Subcutaneous abdominal adipose tissue (tissue), 5 donors: ENCODE results near the gene BAX.

Experiments
- H3K27ac ChIP-seq: one replicate; pipeline ENCODE4 v1.7.0; 2013; ENCODE audit warnings: low read depth, mild to moderate bottlenecking, inconsistent platforms, low read length, moderate library complexity
- H3K27me3 ChIP-seq, 5 donors: one replicate each; pipeline ENCODE4 v1.7.0; 2013; ENCODE audit warnings: low read length in 5 of 5, inconsistent platforms in 1 of 5; ENCODE audit not compliant: control insufficient read depth in 5 of 5, insufficient read depth in 4 of 5
- H3K36me3 ChIP-seq, 5 donors: one replicate each; pipeline ENCODE4 v1.7.0; 2013; ENCODE audit warnings: low read length in 5 of 5; ENCODE audit not compliant: control insufficient read depth in 5 of 5, insufficient read depth in 5 of 5
- H3K4me1 ChIP-seq, 5 donors: one replicate each; pipeline ENCODE4 v1.7.0; 2013; ENCODE audit warnings: low read length in 5 of 5, mild to moderate bottlenecking in 3 of 5, moderate library complexity in 1 of 5; ENCODE audit not compliant: control insufficient read depth in 5 of 5, insufficient read depth in 5 of 5
- H3K4me3 ChIP-seq, 5 donors: one replicate each; pipeline ENCODE4 v1.7.0; 2013; ENCODE audit warnings: low read length in 5 of 5, low read depth in 1 of 5
- H3K9ac ChIP-seq, 5 donors: one replicate each; pipeline ENCODE4 v1.7.0; 2013; ENCODE audit warnings: low read length in 5 of 5, mild to moderate bottlenecking in 4 of 5, moderate library complexity in 3 of 5
- H3K9me3 ChIP-seq, 5 donors: one replicate each; pipeline ENCODE4 v1.7.0; 2013; ENCODE audit warnings: low read length in 5 of 5; ENCODE audit not compliant: control insufficient read depth in 5 of 5
- donor health status: healthy.
- donor health status: healthy.
- donor health status: healthy.
- donor health status: healthy.
- donor health status: healthy.

The BAX gene

GRCh38 chr19:49009828-49010227 lies 55.2 kb downstream of the BAX start:
- Histone ChIP-seq H3K4me3 (no peak overlapping the region), H3K9me3 (no peaks in the 10 kb centered on the region), H3K27ac (no peak overlapping the region), H3K4me1 (no peaks in the 10 kb centered on the region), H3K27me3 (no peaks in the 10 kb centered on the region), H3K36me3 (peaks cover 3 to 82% (median 72%) of the 10 kb centered on the region in 5 donors), H3K9ac (no peak overlapping the region)

GRCh38 chr19:49010453-49010852 lies 55.8 kb downstream of the BAX start:
- Histone ChIP-seq H3K36me3 (peaks cover 3 to 82% (median 72%) of the 10 kb centered on the region in 5 donors), H3K9ac (no peak overlapping the region), H3K27me3 (no peaks in the 10 kb centered on the region), H3K9me3 (no peaks in the 10 kb centered on the region), H3K4me3 (no peak overlapping the region), H3K27ac (no peak overlapping the region), H3K4me1 (no peaks in the 10 kb centered on the region)

DNA sequence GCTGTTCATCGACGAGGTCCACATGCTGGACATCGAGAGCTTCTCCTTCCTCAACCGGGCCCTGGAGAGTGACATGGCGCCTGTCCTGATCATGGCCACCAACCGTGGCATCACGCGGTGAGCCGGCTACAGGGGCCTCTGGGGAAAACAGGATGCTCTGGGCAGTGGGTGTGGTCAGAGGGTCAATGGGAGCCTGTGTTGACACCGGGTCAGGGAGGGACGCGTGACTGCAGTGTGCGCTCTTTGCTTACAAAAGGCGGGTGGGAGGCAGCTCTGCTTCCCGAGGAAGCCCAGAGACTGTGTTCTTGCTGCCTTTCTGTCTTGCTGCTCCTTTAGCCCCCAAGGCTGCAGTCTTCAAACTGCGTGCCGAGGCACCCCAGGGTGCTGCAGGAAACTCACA lies 56.5 kb downstream of the BAX start:
- Histone ChIP-seq H3K4me1 (no peaks in the 10 kb centered on the region), H3K4me3 (no peak overlapping the region), H3K9me3 (no peaks in the 10 kb centered on the region), H3K9ac (no peak overlapping the region), H3K36me3 (peaks cover 3 to 82% (median 71%) of the 10 kb centered on the region in 5 donors), H3K27ac (no peak overlapping the region), H3K27me3 (no peaks in the 10 kb centered on the region)
